ENCODE data around the gene CRACDL.

The CRACDL gene

DNA sequence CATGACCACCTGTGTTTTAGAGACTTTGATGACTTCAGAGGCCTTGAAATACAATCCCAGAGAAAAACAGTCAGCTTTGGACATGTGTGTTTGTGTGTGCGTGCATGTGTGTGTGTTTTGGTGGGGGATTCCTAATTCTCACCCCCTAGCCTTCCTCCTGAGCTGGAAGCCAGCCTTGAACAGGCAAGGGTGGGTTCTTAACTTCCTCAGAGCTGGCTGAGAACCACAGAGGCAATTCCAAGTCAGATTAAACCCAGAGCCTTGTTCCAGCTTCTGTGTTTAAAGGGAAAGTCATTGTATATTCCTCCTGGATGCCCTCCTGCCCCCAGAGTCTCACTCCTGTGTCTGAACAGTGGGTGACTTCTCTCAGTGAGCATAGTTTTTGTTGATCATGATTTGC, 159.9 kb downstream of the CRACDL start:
- in situ Hi-C loops (cut with HindIII; ENCODE audit: low pct_ligation_motif_present, low pct_unique_long_range_greater_than_20kb, low sequenced_read_pairs): no loop called here
- no peak for DNase-seq

DNA sequence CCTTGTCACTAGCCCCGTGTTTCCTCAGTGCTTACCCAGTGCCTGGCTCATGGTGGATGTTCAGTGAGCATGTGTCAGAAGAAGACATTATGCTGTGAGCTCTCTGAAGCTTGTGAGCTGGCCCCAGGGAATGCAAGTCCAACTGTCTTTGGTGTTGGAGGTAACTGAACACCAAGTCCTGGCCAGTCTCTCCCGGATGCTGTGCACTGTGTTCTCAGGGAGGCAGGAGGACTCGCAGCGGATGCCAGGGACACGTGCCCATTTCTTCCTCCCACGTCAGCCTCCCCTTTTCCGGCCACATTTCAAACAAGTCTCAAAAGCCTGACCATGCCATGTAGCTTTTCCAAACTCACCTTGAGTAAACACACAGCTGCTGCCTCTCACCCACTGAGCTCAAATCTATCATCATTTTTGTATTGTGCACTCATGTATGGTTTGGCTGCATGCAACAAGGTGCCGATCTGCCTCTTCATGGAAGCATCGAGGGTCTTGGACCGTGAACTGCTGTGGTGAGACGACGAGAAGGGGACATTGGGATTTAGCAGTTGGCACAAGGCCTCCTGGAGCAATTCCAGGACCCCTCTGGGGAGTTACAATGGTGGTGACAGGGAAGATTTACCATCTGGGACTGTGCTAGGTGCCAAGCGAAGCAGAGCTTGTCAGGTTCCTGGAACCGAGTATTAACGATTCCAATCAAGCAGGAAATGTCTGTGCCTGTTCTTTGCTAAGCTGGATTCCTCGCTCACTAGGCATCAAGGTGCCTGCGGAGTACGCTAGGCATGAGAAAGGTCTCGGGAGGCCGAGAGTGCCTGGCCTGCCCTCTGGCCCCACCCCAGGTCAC, 160.7 kb downstream of the CRACDL start:
- in situ Hi-C loops (cut with HindIII; ENCODE audit: low pct_ligation_motif_present, low pct_unique_long_range_greater_than_20kb, low sequenced_read_pairs): no loop called here
- DNase-seq: no peak

DNA sequence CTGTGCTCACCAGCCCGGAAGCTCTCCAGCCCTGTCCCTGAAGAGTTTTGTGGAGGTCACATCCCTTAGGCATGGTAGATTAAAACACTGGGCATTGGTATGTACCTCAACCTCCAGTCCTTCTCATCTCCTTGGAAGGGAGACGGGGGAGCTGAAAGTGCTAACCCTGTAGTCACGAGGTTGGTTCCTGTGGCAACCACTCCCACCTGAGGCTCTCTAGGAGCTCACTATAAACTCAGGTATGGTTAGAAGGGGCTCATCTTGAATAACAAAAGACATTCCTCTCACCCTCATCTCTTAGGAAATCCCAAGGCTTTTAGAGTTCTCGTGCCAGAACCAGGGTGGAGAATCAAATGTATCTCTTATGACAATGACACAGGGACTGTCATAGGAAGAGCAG, 162.1 kb downstream of the CRACDL start:
- in situ Hi-C loops (cut with HindIII; ENCODE audit: low pct_ligation_motif_present, low pct_unique_long_range_greater_than_20kb, low sequenced_read_pairs): no loop called here

GRCh38 chr2:98773169-98773568, 162.9 kb downstream of the CRACDL start:
- in situ Hi-C loops (cut with HindIII; ENCODE audit: low pct_ligation_motif_present, low pct_unique_long_range_greater_than_20kb, low sequenced_read_pairs): no loop called here
- DNase-seq: no peak

More for the DNA sequence above, 162.1 kb downstream of the CRACDL start:
- DNase-seq: no peak

DNA sequence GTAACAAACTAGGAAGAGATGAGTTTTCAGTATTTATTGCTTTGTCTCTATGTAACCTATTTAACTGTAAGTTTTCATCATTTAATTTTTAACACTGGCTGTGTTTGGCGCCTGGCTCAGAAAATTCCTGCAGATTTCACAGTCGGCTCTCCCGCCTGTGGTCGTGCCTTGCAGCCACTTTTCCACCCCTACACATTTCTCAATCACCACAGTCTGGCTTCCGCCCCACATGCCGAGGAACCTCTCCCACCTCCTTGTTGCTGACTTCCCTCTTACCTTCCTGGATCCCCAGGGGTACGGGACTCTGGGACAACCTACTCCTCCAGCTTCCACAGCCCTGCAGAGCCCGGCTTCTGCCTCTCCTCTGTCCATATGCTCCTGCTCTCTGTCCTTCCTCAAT, 163.5 kb downstream of the CRACDL start:
- in situ Hi-C loops (cut with HindIII; ENCODE audit: low pct_ligation_motif_present, low pct_unique_long_range_greater_than_20kb, low sequenced_read_pairs): no loop called here
- DNase-seq: no peak

GRCh38 chr2:98771721-98772524, 164.1 kb downstream of the CRACDL start:
- no peak for DNase-seq

DNA sequence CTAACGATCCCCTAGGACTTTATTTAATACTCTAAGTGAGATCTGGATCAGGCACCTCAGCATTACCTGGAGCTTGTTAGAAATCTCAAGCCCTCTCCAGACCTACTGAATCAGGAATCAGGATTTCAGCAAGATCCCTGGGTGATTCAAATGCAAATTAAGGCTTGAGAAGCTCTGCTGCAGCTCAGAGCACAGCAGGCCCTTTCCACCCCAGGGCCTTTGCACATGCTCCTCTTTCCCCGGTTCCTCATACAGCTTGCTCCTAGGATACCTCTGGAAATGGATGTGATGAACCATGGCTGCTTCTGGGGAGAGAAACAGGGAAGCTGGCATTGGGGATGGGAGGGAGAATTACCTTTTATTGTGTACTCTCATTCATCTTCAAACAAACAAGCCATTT, 164.8 kb downstream of the CRACDL start:
- no peak for DNase-seq
- in situ Hi-C loops (cut with HindIII; ENCODE audit: low pct_ligation_motif_present, low pct_unique_long_range_greater_than_20kb, low sequenced_read_pairs): no loop called here

More at GRCh38 chr2:98771721-98772524, 164.1 kb downstream of the CRACDL start:
- in situ Hi-C loops (cut with HindIII; ENCODE audit: low pct_ligation_motif_present, low pct_unique_long_range_greater_than_20kb, low sequenced_read_pairs): no loop called here

GRCh38 chr2:98769784-98770183, 166.2 kb downstream of the CRACDL start:
- in situ Hi-C loops (cut with HindIII; ENCODE audit: low pct_ligation_motif_present, low pct_unique_long_range_greater_than_20kb, low sequenced_read_pairs): no loop called here
- DNase-seq: no peak

DNA sequence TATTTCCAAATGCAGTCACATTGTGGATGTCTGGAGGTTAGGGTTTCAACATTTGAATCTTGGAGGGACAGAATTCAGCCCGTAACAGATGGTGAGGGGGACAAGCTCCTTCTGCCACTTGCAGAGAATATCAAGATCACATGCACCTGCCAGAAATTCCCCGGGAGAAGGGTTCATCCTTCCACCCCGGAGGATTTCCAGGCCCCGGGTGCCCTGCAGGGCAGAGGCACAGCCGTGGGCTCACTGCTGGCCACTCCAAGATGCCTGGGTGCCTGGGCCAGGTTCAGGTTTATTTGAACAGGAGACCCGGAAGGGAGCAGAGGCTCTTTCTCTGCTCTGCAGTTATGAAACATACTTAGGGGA, 166.9 kb downstream of the CRACDL start:
- no peak for DNase-seq
- in situ Hi-C loops (cut with HindIII; ENCODE audit: low pct_ligation_motif_present, low pct_unique_long_range_greater_than_20kb, low sequenced_read_pairs): no loop called here

DNA sequence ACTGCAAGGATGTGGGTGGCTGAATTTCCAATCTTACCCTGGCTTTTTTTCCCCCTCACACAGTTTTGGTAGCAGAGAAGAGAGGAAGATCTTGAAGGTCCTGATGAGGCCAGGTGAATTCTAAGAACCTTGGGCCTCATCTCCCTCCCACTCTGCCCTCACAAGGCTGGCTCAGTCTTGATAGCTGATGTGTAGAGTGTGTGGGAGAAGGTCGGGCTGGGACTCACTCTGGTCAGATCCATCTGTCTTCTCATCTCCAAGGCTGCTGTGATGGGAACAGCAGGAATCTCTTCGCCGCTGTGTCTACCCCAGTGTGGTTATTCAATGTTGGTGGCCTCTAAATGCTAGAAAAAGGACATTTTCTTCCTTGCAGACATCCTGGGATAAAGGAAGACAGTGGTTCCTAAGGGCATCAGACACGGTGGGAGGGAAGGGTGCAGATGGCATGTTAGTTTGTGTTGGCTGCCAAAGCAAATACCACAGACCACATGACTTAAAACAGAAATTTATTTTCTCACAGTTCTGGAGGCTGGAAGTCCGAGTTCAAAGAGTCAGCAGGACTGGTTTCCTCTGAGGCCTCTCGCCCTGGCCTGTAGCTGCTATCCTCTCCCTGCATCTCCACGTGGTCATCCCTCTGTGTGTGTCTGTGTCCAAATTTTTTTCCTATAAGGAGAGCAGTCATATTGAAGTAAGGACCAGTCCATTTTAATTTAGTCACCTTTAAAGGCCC, 167.5 kb downstream of the CRACDL start:
- in situ Hi-C loops (cut with HindIII; ENCODE audit: low pct_ligation_motif_present, low pct_unique_long_range_greater_than_20kb, low sequenced_read_pairs): no loop called here
- no peak for DNase-seq

- in situ Hi-C loops (cut with HindIII; ENCODE audit: low pct_ligation_motif_present, low pct_unique_long_range_greater_than_20kb, low sequenced_read_pairs): no loop called here
- DNase-seq: no peak
Measured at GRCh38 chr2:98764499-98764898, 171.5 kb downstream of the CRACDL start.

DNA sequence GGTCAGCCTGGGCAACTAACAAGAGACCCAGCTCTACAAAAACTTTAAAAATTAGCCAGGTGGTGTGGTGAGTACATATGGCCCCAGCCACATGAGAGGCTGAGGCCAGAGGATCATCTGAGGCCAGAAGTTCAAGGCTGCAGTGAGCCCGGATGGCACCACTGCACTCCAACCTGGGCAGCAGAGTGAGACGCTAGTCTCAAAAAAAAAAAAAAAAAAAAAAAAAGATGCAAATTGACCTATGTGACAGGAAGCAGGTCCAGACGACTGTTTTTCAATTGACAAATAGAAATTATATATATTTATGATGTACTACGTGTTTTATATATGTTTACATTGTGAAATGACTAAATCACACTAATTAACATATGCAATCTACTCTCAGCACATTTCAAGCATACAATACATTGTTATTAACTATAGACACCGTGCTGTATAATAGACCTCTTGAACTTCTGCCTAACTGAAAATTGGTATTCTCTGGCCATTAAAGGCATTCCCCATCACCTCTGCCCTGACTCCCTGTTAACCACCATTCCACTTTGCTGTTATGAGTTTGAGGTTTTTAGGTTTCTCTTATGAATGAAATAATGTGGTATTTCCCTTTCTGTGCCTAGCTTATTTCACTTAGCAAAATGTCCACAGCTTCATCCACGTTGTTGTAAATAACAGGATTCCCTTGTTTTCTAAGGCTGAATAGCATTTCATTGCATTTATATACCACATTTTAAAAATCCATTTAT, 172.6 kb downstream of the CRACDL start:
- in situ Hi-C loops (cut with HindIII; ENCODE audit: low pct_ligation_motif_present, low pct_unique_long_range_greater_than_20kb, low sequenced_read_pairs): no loop called here
- DNase-seq: no peak

GRCh38 chr2:98761909-98762308, 174.1 kb downstream of the CRACDL start:
- in situ Hi-C loops (cut with HindIII; ENCODE audit: low pct_ligation_motif_present, low pct_unique_long_range_greater_than_20kb, low sequenced_read_pairs): no loop called here
- no peak for DNase-seq

GRCh38 chr2:98761267-98761781, 174.7 kb downstream of the CRACDL start:
- DNase-seq: no peak
- in situ Hi-C loops (cut with HindIII; ENCODE audit: low pct_ligation_motif_present, low pct_unique_long_range_greater_than_20kb, low sequenced_read_pairs): no loop called here

DNA sequence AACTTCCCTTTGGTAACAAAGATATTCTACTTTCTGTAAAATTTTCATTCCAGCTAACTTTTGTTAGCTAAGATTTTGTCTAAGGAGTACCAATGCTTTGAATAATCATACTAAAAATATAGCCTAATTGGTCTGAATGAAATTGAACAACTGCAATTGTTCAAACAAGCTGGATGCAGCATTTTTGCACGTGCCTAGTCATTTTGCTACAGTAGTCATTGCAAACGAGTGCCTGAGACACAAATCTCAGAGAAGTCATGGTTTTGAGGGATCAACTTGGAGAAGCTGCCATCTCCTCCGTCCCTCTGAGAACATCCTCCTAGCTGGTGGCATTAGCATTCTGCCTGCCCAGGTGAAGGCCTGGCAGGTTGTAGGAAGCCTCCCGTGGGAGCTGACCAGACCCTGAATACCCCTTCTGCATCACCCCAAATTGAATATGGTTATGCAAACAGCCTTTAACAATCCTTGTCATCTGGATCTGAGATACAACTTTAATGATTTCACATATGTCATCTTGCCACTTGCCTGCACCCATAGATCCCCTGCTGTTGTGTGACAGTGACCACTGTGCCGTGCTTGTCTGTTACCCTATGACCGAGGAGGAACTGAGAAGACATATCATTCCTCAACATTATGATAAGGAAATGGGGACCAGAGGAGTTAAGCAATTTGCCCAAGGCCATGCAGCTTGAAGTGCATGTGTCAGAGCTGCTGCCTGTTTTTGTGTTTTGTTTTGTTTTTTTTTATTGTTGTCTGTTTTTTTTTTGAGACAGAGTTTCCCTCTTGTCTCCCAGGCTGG, 176.0 kb downstream of the CRACDL start:
- DNase-seq: no peak
- in situ Hi-C loops (cut with HindIII; ENCODE audit: low pct_ligation_motif_present, low pct_unique_long_range_greater_than_20kb, low sequenced_read_pairs): no loop called here

DNA sequence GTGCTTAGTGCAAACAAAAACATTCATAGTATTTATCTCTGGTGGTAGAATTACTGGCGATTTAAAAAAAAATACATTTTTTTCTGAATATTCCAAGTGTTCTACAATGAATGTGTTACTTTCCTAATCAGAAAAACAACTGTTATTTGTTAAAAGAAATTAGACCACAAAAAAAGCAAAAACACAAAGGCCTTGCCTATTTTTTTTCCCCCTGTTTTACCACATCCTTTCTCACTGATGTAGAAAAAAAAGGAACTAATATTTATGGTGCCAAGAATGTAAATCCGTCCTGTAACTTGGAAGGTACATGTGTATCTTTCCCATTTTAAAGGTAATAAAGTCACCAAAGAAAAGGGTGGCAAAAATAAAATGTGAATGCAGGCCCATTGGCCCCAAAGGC, 176.7 kb downstream of the CRACDL start:
- no peak for DNase-seq
- in situ Hi-C loops (cut with HindIII; ENCODE audit: low pct_ligation_motif_present, low pct_unique_long_range_greater_than_20kb, low sequenced_read_pairs): no loop called here

DNA sequence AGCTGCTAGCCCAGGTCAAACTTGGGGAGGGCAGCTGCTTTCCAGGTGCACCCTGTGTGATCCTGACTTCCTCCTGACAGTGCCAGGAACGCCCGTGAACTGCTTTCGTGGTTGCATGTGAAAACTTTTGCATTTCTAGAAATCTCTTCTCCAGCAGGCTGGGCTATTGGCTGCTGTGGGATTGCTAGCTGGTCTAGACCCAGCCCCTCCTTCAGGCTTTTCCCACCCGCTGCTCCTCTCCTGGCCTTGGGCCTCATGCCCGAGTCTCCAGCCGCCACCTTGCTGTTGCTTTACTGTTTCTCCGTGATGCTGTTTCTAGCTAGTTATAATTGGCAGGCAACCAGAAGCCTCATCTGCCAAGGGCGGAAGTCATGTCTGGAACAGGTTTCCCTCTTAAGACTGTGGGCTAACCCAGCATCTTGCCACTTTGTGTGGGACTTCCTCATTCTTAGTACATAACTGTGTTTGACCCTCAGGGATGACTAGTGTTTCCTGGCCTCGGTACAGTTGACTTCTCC, 178.1 kb downstream of the CRACDL start:
- peak; percentile 86 for DNase-seq
- in situ Hi-C loops (cut with HindIII; ENCODE audit: low pct_ligation_motif_present, low pct_unique_long_range_greater_than_20kb, low sequenced_read_pairs): no loop called here

All from ACHN (cell line).